HS-5 (cell line): ENCODE data around the gene CHRNA5.

Source experiments
- DNase-seq: peaks from one replicate; pipeline ENCODE4 v3.0.0-alpha.2; 2012; ENCODE audit warnings: low read depth

CHRNA5 gene

DNA sequence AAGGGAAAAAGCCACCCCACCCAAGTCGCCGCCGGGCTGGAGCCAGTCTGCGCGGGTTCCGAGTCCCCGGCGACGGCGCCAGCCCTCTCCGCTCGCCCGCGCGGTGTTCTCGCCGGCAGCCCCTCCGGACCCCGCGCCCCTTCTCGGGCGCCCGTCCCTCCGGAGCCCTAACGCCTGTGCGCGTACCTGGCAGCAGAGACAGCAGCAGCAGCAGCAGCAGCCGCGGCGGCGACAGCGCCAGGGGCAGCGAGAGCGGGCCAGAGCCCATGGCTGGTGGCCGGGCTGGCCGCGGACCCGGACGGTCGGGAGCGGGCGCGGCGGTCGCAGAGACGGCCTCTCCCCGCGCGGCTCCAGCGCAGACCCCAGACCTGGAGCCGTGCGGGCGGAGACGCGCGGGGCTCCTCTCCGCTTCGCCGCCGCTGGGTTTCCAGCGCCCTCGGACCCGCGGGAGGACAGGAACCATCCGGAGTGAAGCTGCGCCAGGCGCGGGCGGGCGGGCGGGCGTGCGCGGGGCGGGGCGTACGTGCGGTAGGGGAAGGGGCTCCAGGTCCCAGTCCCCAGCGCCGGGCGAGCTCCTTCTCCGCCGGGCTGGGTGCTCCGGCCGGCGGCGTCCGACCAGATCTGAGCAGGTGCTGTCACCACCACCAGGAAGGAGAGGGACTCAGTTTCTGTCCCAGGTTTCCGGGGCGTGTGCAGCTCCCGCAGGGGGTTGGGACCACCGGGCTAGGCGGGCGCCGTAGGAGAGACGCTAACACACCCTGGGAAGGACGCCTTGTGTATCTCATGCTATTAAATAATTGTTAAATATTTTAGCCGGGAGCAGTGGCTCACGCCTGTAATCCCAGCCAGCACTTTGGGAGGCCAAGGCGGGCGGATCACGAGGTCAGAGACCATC lies 55.5 kb downstream of the CHRNA5 start, which contains the start of gene CHRNA3:
TSS of gene CHRNA3 (minus strand) at position 470 of the 895 bp plus-strand sequence. CDS start at position 268, 202 bp downstream.
- DNase-seq = no peak

DNA sequence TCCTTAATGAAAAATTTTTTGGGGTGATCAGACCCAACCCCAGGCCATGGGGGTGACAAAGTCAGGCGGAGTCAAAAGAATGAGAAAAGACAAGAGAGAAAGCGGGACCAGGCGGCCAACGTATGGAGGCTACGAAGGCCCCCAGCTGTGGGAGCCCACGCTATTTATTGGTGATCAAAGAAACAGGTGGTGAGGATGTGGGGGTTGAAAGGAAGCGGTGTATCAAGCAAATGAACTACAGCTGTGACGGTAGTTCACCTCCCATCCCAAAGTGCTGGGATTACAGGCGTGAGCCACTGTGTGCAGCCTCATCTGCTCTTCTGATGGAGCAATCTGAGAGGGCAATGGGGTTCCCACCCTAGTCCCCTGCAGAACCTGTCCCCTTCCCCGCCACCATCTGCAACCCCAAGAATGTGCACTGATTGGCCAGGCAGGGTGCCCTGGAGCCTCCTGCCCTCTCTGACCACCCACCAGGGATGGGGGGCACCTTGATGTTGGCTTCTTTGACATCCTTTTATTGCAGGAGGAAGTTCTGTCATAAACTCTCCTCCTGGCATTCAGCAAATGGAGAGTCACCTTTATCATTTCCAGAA lies 56.6 kb downstream of the CHRNA5 start:
- no peak for DNase-seq

DNA sequence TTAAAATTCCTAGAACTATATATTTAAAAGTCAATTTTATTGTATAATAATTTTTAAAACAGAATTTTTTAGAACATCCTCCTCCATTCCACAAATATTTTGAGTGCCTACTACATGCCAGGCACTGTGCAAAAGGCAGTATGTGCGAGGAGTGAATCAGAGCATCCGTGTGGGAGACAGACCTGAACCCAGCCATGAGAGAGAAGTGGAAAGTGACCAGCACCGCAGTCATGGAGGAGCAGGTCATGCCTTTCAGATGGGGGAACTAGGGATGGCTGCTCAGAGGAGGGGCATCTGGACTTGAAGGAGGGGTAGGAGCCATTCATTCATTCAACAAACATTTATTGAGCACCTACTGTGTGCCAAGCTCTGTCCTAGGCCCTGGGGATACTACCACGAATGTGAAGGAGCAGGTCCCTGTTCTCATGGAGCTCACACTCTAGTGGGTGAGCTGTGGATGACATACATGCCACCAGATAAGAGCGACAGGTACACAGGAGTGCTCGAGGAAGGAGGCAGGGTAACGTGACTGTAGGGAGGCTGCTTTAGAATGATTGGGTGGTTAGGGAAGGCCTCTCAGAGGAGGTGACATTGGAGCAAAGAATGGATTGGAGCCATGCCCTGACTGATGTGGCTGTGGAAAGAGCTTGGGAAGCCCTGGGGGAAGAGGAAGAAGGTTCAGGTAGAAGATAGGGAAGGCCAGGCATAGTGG lies 58.6 kb downstream of the CHRNA5 start:
- DNase-seq = no peak

DNA sequence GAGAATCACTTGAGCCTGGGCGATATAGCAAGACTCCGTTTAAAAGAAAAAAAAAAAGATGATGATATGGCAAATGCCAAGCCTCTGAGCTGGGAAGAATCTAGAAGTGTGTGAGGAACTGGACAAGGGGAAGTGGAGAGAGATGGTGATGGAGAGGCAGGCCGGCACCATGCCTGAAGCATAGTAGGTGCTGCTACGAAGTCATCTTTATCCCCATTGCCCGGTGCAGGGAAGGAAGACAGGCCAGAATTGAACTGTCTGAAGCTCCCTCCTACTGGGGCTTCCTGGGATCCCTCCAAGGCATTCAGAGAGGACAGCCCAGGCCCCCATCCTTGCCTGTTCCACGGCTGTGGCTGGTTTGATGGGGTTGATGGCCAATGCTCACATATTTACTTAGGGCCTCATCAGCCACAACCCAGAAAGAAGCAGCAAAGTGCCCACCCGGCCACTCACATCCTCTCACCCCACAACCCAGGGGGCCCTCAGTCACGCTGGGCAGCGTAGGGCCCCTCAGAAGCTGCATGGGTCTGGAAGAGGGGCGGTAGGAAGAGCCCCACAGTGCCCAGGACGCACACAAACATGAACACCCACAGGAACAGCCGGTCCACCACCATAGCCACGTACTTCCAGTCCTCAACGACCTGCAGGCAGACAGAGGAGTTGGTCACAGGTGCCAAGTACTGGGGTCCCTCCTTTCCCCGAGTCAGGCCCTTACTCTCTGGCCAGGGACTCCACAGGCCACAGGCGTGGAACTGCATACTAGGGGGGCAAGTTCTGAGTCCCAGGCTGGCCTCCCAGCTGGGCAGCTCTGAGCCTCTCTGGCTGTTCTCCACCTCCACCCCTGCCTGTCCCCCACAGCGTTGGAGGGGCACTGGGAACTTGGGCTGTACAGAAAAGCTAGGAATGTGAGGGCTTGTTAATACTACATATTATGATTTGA lies 59.6 kb downstream of the CHRNA5 start:
- no peak for DNase-seq

DNA sequence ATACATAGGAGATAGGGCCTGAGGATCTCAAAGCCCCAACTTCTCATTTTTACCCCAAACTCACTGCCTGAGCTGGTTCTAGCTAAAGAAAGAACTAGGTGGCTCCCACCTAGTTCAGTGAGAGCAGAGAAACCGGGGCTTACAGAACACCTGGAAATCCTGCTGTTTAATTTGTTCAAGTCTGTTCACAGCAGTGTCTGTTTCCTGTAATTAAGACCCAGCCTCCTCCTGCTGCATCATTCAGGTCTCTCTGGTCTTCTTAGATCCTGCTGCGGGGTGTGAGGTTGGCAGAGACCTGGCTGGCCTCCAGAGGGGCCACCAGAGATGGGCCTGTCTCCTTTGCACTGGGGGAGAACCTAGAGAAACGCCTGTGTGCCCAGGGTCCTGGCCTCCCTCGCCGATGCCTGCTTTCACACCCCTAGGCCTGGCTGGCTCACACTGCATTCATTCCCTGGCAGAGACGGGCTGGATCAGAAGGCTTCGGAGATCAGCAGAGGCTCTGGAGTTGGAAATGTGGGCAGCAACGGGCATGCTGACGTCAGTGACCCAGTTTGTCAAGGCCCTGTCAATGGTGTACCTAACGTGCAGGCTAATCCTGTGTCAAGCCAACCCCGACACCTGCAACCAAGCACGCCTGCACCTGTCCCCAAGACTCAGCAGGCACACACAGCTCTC lies 60.4 kb downstream of the CHRNA5 start:
- DNase-seq = no peak

DNA sequence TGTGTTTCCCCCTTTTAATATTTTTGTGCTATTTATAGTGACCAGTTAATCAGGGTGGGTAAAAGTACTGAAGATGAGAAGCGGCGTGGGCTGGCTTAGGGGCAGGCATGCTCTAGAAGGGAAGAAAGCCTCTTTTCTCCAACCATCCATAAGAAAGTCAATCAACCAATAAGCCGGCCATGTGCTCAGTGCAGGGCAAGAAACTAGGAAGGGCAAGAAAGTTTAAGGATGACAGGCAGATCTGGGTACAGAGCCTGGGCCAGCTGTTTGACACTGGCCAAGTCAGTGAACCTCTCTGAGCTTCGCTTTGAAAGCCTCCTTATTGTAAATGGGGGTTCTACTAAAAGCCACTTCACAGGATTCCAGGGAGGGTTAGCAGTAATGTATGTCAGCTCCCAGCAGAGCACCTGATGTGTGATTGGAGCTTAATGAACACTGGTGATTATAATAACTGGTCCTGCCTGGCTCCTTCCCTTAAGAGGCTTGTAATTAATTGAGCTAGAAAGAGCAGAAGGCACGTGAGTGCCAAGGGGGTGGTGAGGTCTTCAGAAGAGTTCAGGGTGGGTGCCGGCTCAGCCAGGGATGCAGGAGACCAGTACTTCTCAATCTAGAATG lies 61.2 kb downstream of the CHRNA5 start:
- no peak for DNase-seq

DNA sequence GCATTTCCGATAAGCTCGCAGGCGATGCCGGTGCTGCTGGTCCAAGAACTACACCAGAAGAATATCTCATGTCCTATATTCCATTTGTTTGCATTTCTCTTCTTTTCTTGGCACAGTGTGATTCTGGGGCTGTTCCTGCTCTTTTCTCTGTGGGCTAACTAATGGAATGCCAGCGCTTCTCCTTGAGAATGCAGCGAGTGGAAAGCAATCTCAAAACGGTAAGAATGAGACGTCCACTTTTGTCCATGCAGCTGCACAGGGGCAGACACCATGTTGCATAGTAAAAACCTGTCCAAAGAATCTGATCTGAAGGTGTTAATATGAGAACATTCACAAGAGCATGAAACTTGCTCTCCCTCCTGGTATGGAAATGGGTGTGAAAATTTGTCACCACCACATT lies 62.0 kb downstream of the CHRNA5 start:
- no peak for DNase-seq

DNA sequence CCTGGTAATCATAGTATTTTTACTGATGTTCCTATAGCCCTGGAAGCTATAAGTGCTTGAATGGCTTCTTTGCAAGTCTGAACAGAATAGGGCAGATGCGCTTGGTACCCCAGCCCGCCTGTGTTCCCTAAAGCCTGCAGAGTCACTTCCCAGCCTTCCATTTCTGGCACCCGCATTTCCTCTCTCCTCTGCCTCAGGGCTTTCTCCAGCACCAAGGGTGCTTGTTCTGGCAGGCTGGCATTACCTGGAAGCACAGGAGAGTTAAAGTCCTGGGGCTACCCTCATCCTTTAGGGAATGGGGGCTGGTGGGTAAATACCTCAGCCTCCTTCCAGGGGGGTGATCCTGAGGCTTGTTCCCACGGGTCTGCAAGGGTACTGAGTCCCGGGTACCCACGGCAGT lies 62.9 kb downstream of the CHRNA5 start:
- no peak for DNase-seq

DNA sequence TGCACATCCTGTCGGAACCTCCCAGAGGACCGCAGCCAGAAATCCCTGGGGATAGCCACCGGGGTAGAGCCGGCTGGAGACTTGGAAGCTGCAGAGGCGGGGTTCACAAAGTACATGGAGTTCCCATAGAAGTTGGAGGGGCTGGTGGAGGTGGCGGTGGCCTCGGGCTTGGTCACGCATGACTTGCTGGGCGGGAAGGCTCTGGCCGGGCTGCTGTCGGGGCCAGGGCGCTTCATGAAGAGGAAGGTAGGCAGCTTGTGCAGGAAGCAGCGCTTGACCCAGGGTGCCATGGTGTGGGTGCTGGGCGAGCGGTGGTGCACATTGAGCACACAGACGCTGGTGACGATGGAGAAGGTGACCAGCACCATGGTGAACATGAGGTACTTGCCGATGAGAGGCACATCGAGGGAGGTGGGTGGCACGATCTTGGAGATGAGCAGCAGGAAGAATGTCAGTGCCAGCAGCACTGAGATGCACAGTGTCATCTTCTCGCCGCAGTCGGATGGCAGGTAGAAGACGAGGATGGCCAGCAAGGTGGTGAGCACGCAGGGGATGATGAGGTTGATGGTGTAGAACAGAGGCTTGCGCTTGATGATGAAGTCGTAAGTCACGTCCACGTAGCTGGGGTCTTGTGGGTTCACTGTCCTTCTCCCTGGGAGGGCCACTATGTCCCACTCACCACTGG lies 63.9 kb downstream of the CHRNA5 start:
- DNase-seq = no peak

DNA sequence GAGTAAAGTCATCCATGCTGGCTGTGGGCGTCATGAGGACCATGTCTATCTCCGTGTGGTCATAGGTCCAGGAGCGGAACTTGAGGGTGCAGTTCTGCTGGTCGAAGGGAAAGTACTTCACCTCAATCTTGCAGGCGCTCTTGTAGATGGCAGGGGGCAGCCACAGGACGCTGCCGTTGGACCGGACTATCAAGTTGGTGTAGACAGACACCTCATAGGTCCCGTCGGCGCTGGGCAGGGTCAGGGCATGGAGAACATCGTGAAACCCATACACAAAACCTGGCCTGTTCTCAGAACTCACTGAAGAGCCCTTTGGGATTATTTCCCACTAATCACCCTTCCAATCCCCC lies 64.4 kb downstream of the CHRNA5 start:
- no peak for DNase-seq

DNA sequence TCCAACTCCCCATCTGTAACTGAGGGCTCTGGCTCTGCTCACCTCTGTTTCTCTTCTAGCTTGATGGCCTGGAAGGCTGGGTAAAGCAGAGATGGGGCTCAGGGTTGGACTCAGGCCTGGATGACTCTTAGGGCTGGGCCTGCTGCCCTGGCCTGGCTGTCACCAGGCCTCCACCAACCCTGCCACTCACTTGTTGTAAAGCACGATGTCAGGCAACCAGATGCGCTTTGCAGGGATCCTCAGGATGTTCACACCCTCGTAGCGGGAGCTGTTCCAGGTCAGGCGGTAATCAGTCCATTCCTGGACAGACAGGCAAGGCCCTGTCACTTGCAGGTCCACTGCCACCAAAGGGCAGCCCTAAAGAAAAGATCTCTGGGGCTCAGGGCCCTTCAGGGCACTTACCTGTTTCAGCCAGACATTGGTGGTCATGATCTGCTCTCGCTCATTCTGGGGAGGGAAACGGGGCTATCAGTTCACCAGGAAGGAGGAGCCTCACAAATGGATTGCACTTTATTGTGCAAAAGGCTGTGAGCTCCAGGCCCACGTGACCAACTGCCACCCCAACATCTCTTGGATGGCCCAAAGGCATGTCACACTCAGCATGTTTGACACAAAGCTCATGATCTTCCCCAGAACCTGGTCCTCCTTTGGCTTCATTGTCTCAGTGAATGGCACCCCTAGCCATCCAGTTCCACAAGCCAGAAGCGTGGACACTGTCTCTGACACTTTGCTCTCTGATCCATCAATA lies 65.7 kb downstream of the CHRNA5 start:
- DNase-seq = no peak

DNA sequence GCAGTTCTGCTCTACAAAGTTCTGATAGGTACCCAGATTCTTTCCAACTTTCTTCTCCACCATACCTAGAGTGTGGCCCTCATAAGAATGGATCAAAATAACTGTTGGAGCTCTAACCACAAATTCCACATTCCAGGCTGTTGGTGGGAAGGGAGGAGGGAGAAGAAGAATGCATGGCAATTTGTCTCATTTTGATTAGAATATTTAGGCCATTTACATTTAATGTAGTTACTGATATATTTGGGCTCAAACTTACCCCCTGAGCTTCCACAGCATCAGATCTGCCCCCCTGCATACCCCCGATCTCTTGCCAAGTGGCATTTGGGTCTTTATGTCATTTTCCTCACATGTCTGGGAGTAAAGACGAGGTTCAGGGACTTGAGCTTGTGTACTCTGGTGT lies 68.0 kb downstream of the CHRNA5 start:
- no peak for DNase-seq

DNA sequence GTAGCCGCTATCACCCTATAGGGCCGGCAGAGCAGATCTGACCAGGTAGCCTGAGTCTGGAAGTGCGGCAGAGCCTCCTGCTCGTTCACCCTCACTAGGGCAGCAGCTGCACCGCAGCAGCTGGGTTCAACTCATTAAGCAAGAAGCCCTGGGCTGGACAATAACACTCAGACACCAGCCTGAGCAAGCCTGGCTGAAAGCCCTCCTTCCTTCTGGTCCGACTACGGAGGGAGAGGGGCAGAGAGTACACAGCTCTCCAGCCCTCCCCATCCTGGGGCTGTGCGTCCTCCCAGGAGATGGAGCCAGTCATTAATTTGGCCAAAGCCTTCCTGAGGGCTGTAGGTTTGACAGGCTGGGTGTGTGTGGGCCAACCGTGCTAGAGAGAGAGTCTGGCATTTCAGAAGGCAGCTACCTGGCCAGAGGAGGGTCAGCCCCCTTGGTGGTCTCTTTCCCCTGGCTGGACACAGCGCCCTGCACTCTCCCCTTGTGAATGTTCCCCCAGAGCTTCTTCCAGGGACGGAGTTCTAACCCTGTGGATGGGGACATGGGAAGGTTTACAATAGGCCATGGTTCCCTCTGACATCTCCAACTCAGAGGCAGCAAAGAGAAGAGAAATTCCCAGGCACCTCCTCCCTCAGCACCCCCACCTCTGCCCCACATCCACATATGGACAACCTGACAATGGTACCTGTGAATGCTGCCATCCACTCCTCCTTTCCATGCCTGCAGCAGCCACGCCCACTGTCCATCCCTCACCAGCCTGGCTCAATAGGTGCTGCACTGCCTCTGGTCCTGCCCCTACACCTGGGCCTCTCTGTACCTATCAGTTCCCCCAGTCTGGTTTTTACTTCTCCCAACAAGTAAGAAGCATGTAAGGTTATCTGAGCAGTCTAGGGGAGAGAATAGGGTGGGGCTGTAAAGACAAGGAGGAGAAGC lies 69.2 kb downstream of the CHRNA5 start:
- DNase-seq = no peak

DNA sequence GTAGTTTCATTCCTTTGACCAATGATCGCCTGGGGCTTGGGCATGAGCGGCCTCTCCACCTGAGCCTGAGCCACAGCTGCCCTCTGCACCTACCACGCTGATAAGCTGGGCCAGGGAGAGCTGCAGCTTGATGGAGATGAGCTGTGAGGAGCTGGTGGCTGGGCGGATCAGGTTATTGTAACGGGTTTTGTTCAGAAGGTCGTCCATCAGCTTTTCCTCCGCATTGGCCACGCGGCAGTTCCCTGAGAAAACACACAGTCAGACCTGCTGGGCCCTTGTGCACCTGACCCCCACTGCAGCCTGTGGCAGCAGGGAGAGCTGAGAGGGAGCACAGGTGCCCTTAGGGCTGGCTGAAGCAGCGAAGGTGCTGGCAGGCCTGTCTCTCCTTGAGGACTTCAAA lies 70.0 kb downstream of the CHRNA5 start:
- DNase-seq = no peak

DNA sequence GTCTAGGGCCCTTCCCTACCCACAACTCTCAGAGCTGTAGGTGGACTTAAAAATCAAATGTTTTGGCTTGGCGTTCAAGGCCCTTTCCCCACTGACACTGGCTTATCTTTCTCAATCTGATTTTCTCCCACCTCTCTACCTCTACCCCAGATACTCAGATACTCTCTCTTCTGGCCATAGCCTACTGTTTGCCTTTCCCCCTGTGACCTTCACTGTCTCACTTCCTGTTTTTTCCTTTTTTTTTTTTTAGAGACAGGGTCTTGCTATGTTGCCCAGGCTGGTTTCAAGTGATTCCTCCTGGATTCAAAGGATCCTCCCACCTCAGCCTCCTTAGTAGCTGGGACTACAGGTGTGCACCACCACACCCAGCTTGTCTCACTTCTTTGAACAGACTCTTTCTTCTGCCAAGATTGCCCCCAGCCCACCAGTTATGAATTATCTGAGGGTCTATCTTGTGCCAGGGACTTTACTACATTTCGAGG lies 71.1 kb downstream of the CHRNA5 start:
- DNase-seq = no peak

DNA sequence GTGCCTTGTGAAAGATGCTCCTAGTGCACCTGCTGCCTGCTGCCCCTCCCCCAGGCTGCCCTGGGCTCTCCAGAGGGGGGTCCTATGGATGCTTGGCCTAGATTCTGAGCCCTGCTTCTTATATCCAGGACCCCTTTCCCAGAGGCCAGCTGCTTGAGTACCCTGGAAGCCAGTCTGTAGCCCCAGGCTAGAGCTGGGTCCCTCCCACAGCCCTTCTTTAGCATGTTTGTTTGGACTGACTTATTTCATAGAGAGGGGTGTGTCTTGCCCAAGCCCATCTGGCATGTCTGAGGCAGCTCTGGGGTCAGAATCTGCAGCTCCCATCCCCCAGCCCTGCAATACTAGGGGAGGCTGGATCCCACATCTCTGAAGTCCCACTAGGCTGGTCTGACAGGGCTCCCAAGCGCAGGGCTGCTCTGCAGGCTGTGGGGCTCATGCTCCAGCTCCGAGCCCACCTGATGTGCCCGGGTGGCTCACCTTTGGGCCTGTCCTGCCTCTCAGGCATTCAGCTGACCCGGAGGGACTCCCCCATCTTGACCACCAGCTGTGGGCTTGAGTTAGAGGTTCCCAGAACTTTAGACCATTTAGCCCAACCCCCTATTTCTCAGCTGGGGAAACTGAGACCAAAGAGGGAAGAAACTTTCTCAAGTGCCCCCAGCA lies 72.6 kb downstream of the CHRNA5 start:
- no peak for DNase-seq

DNA sequence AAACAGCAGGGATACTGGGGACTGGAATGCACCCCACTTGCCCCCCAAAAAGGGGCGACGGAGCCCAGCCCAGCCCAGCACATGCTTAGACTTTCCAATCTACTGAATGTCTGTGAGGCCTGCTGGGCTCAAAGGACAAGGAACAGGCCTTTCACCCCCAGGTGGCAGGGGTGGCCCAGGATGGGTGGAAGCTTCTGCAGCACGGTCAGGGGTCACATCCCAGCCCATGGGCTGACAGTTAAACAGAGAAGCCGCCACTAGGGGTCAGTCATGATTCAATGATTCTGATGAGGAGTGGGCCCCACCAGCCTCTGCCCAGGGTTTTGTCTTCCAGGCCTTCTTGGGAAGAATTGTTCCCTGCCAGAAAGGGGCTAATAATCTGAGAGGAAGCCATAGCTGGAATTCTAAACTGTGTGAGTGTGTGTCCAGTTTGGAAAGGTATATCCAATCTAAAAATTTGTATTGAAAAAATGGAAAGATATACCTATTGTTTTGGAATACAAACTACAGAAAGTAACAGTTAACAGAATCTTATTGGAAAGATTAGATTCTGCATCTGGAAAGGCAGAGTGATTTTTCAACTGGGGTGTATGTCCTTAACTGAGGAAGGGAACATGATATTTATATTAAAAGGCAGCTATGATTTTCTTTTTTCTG lies 73.5 kb downstream of the CHRNA5 start:
- no peak for DNase-seq
